NCI-H510A treated with DMSO at 0.1 percent for 48 hours (cell line): ENCODE results near the gene CLDND1.
A peak's percentile ranks its signal among the peaks of the same experiment; 100 is the strongest.
"Not testable (repeated sequence)": the region's sequence is repeated elsewhere in the genome, so short reads cannot be mapped to it uniquely, and the experiment has no call there.

Source experiments
- DNase-seq: peaks from one replicate; lab custom pipeline; 2025; lab: John Stamatoyannopoulos, UW

Gene CLDND1

DNA sequence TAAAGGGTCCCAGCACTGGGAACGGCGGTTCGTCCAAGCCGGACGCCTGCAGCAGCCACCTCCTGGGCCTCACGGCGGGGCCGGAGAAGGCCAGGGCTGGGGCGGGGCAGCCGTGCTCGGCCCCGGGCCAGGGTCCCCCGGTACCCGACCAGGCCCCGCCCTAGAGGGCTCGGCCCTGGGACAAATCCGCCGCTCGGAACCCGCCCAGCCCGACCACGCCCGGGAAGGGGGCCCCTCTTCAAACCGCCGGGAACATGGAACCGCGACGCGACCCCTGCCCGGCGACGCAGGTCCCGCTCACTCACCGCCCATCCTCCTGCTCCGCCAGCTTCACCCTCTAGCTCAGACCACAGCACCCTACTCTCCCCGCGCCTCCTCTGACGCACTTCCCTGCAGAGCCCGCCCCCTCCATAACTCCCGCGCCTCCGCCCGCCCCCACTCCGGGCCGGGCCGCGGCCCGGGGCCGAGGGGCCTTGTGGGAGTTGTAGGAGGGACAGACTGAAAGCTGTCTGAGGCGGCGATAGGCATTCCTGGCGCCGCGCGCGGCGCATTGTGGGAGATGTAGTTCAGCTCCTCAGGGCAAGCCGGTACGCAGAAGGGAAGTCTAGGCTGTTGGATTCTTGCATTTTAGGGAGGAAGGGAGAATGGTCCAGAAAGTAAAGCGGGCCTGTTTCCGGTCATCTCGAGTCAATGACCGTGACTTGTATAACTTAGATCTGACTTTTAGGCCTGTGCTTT is at the start of gene CLDND1:
Gene CLDND1 (minus strand): TSS at position 359 of the 738 bp plus-strand sequence. CDS start 1,478 bp downstream, outside the sequence.
- DNase-seq, result peak; percentile 84

DNA sequence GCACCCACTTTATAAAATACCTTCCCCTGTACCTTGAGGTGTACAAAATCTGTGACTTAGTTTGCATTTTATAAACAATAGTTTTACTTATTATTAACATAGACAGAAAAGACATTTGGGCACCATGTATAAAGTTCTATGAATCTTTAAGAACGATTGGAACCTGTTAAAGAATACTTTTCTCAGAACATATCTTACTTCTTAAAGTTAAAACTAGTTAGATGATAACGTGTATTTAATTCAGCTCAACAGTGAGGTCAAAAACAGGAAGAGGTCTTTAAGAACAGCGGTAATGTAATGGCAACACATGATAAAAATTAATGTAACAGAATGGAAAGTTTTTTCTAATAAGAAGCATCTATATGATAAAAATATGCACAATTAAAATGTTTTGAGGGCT is 45.7 kb upstream of the CLDND1 start:
- no peak for DNase-seq

DNA sequence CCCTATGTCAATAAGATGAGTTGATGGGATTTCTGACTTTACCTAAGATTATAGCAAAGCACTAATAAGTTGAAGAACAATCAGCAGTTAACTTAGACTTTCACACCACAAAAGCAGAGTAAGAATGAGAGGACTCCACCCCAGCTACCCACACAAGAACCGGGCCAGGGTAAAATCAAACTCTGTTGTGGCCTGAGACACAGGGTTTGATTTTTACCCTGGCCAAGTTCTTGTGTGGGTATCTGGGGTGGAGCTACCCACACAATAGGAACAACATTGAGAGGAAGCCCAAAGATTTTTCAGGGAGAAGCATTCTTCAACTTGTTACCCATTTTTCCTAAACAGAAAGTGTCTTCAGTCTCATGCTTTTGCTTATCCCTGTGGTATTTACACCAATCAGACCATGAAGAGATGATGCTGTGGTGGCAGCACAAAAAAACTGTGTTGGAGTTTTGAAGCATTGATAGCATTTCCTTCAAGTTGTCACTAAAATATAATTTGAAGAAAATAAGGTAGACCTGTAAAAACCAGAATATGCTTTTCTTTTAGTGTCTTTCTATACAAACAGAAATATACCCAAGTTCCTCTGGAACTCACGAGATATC is 45.1 kb upstream of the CLDND1 start:
- no peak for DNase-seq

DNA sequence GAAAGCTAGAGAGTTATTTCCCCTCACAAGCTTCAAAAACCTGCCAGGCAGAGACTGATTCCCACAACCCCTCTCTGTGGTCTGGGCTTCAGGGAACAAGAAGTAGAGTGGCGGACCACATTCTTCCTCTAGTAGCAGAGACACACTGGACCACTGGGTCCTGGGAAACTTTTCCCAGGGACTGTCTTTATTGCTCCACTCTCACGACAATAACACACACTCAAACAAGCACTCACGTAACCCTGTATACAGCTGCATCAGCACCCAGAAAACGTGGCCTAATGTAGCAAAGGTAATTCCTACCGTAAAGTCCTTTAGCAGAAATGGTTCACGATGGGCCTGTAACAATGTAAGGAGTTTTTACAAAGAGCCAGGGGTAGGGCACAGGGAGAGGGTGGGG is 43.1 kb upstream of the CLDND1 start:
- no peak for DNase-seq

GRCh38 chr3:98565237-98565643 is 42.5 kb upstream of the CLDND1 start:
- DNase-seq, result peak; percentile 6

DNA sequence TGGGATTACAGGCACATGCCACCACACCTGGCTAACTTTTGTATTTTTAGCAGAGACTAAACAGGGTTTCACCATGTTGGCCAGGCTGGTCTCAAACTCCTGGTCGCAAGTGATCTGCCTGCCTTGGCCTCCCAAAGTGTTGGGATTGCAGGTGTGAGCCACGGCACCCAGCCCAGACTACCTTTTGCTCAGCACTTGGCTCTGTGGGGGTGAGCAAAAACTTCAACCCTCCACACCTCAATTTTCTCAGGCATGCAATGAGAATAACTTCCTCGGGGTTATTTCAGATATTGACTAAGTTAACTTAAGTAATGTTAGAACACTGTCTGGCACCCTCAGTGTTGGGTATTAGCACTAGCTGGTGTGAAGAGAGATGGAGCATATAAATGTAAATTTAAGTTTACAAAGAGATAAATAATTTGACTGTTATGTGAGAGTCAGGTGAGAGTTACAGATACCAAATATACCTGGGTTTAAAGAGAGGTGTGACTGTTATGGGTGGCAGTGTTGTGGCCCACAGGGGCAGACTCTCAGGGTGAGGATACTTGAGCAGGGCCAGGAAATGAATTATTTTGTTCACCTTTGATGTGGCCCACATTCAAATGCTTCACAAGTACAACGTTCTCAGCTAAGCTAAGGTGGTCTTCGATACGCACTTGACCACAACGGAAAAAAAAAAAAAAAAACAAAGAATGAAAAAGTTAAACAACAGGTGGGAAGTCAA is 41.7 kb upstream of the CLDND1 start:
- DNase-seq, result no peak

- DNase-seq, result no peak
Observed at GRCh38 chr3:98563661-98564281, 41.1 kb upstream of the CLDND1 start.

DNA sequence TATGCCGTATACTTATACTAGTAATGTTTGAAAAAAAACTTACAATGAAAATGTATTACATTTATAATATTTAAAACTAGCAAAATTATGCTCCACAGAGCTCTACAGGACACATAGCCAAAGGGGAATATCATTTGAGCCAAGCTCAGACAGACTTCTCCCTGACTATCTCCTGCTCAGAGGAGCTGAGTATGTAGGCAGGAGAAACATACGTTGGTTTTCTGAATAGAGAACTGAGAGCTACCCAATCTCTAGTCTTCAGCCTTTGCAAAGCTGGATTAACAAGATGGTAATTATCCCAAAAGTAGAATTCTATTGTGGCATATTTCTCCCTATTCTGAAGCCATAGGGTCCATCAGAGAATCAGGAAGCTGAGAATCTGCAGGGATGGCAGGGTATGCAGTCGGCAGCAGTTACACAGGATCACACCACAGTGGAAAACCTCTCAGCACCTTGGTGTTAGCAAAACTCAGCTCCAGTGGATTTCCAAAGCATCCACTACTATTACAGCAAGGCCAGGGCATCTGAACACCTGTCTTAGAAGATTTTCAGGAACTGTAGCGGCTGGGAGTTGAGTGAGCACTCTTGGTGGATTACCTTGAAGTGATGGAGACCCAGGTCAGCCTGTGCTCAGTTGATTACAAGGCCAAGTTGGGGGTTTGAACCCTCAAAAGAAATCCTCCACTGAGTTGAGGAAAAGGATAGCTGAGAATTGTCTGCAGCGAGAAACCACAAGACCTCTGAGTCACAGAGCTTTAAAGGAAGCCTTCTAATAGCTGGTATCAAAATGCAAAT is 39.2 kb upstream of the CLDND1 start:
- DNase-seq, result no peak

- DNase-seq, result no peak
Observed at GRCh38 chr3:98560911-98561310, 38.2 kb upstream of the CLDND1 start.

GRCh38 chr3:98559769-98560168 is 37.1 kb upstream of the CLDND1 start:
- DNase-seq, result not testable (repeated sequence)

- DNase-seq, result no peak
Observed at GRCh38 chr3:98558100-98558827, 35.6 kb upstream of the CLDND1 start.

DNA sequence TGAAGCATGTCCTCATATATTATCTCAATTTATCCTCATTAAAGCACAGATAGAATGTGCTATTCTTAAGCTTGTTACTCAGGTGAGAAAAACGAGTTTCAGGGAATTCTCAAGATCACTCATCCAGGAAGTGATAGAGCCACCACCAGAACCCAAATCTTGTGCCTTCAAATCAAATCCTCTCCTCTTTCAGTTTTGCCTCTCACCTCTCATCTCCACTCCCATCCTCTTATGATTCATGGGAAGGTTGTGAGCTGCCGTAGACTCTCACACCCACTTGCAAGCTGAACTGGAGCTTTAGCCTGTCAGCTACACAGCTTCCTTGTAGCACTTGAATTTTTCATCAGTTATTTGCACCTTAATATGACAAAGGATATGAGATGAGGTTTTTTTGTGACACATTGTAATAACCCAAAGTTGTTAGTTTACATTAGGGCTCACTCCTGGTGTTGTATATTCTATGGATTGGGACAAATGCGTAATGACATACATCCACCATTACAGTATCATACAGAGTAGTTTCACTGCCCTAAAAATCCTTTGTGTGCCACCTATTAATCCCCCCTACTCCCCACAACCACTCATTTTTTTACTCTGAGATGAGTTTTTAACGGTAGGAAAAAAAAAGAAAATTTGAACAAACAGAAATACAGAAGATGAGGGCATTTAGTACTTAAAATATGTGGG is 34.8 kb upstream of the CLDND1 start:
- DNase-seq, result no peak

- no peak for DNase-seq
Observed at GRCh38 chr3:98556164-98557130, 33.7 kb upstream of the CLDND1 start.

- DNase-seq, result no peak
Observed at GRCh38 chr3:98555025-98555379, 32.3 kb upstream of the CLDND1 start.

GRCh38 chr3:98554580-98554979 is 31.9 kb upstream of the CLDND1 start:
- no peak for DNase-seq

DNA sequence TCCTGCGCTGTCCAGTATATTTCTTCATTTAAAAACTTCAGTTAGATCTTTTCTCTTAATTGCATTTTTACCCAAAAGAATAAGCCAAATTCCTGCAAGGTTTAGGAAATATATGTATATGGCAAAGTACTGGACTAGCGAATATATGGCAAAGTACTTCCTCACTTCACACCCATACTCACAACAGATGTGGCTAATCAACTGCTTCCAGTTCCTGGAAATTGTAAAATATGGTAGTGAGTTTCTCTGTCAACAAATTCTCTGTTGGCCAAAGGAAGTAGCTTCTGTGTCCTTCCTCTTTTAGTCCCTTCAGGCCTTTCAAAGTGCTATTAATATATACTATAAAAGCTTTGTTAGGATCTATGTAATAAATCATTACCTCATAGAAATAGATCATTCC is 31.1 kb upstream of the CLDND1 start:
- no peak for DNase-seq

DNA sequence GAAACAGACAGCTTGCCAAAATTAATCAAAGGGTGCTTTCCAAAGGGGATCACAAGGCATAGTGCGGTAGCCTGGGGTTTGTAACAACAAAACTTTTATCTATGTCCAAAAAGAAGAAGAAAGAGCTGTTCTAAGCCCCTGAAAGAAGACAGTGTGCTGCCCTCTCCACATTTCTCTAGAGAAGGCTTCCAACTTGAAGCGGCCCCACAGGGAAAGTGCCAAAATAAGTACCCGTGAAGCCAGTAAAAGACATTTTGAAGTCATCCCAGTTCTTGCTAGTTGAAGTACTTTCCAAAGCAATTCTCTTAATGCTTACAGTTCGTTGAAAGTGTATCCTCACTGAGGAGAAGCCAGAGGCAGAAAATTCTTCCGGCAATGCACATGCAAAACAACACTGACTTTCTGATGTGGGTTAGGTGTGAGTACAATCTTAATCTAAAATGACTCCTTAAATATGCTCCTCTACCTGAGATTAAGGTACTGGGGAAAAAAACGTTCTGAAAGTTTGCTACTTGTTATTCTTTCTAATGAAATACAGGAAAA is 30.4 kb upstream of the CLDND1 start:
- DNase-seq, result no peak

GRCh38 chr3:98552232-98553020 is 29.7 kb upstream of the CLDND1 start:
- no peak for DNase-seq
